ENCODE measurements around the gene SNX7. TPM values are rescaled to one million over a fixed set of nuclear protein-coding genes. Genes with fewer than 3 reads are reported as not detected.

The SNX7 gene
- total RNA-seq, 1 donor from 2014 or later = 39.9 TPM

DNA sequence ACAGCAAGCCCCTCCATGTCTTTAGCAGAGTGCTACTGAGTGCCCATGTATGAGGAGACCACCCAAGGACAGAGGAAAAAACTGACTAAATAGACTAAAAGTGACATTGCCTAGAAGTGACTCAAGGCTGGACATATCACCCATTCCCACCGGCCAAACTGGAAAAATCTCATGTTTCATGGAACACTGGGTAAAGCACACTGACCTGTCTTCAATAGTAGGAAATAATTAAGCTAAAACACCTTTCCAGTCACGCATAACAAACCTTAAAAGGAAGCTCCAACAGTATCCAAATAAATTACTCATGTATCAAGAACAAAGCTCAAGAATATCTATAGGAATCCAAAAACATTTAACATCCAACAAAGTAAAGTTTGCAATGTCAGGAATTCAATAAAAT lies 120.4 kb downstream of the SNX7 start:
- Mint-ChIP-seq H3K4me3 (ENCODE audit: unreplicated experiment) (no peak overlapping the region), H3K9me3 (ENCODE audit: unreplicated experiment) (peaks cover 12% of the 10 kb centered on the region), H3K27ac (ENCODE audit: unreplicated experiment) (no peak overlapping the region), H3K27me3 (ENCODE audit: low read depth, unreplicated experiment) (no peaks in the 10 kb centered on the region), H3K36me3 (ENCODE audit: low read depth, unreplicated experiment) (peaks cover 3% of the 10 kb centered on the region), H3K4me1 (ENCODE audit: low read depth, unreplicated experiment) (no peaks in the 10 kb centered on the region)
- no peak for TF ChIP-seq EZH2 (IDR thresholded peaks at IDR 0.05; ENCODE audit: insufficient read depth, low read length)
- TF ChIP-seq, protein P1, sequence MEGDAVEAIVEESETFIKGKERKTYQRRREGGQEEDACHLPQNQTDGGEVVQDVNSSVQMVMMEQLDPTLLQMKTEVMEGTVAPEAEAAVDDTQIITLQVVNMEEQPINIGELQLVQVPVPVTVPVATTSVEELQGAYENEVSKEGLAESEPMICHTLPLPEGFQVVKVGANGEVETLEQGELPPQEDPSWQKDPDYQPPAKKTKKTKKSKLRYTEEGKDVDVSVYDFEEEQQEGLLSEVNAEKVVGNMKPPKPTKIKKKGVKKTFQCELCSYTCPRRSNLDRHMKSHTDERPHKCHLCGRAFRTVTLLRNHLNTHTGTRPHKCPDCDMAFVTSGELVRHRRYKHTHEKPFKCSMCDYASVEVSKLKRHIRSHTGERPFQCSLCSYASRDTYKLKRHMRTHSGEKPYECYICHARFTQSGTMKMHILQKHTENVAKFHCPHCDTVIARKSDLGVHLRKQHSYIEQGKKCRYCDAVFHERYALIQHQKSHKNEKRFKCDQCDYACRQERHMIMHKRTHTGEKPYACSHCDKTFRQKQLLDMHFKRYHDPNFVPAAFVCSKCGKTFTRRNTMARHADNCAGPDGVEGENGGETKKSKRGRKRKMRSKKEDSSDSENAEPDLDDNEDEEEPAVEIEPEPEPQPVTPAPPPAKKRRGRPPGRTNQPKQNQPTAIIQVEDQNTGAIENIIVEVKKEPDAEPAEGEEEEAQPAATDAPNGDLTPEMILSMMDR (IDR thresholded peaks at IDR 0.05; ENCODE audit: insufficient read depth, low read depth, low read length) = no peak
- Histone ChIP-seq H3K27ac (ENCODE audit: low read depth, low read length) (no peak overlapping the region), H3K27me3 (ENCODE audit: insufficient read depth, low read length) (no peaks in the 10 kb centered on the region), H3K4me3 (ENCODE audit: insufficient read depth, low read depth, low read length) (no peak overlapping the region), H2AFZ (ENCODE audit: low read depth, low read length) (no peak overlapping the region), H3K79me2 (ENCODE audit: insufficient read depth, low read length) (no peaks in the 10 kb centered on the region), H3K4me2 (ENCODE audit: low read length) (no peak overlapping the region), H3K36me3 (ENCODE audit: insufficient read depth, low read length) (no peaks in the 10 kb centered on the region), H3K9ac (ENCODE audit: low read length) (no peak overlapping the region), H4K20me1 (ENCODE audit: insufficient read depth, low read length) (no peaks in the 10 kb centered on the region), H3K4me1 (ENCODE audit: insufficient read depth, low read length) (no peaks in the 10 kb centered on the region), H3K9me3 (ENCODE audit: insufficient read depth, low read depth, low read length) (peaks cover 2% of the 10 kb centered on the region)
- DNase-seq (ENCODE audit: low read depth) (no peak), FAIRE-seq (no peak)

- Mint-ChIP-seq H3K4me3 (ENCODE audit: unreplicated experiment) (no peak overlapping the region), H3K4me1 (ENCODE audit: low read depth, unreplicated experiment) (peaks cover 2% of the 10 kb centered on the region), H3K36me3 (ENCODE audit: low read depth, unreplicated experiment) (peaks cover 4% of the 10 kb centered on the region), H3K9me3 (ENCODE audit: unreplicated experiment) (peaks cover 13% of the 10 kb centered on the region), H3K27me3 (ENCODE audit: low read depth, unreplicated experiment) (no peaks in the 10 kb centered on the region), H3K27ac (ENCODE audit: unreplicated experiment) (no peak overlapping the region)
- H2AFZ ChIP-seq (ENCODE audit: low read depth, low read length) = no peak overlapping the region
- H3K9ac ChIP-seq (ENCODE audit: low read length) = no peak overlapping the region
- no peak overlapping the region for H3K4me3 ChIP-seq (ENCODE audit: insufficient read depth, low read depth, low read length)
- DNase-seq (ENCODE audit: low read depth) = no peak
- H3K4me1 ChIP-seq (ENCODE audit: insufficient read depth, low read length) = no peaks in the 10 kb centered on the region
- H3K27ac ChIP-seq (ENCODE audit: low read depth, low read length) = no peak overlapping the region
- H4K20me1 ChIP-seq (ENCODE audit: insufficient read depth, low read length) = no peaks in the 10 kb centered on the region
- no peaks in the 10 kb centered on the region for H3K27me3 ChIP-seq (ENCODE audit: insufficient read depth, low read length)
- H3K36me3 ChIP-seq (ENCODE audit: insufficient read depth, low read length) = no peaks in the 10 kb centered on the region
- FAIRE-seq = no peak
- no peaks in the 10 kb centered on the region for H3K79me2 ChIP-seq (ENCODE audit: insufficient read depth, low read length)
- TF ChIP-seq EZH2 (IDR thresholded peaks at IDR 0.05; ENCODE audit: insufficient read depth, low read length) = no peak
- TF ChIP-seq, protein P1 (IDR thresholded peaks at IDR 0.05; ENCODE audit: insufficient read depth, low read depth, low read length) = no peak
- H3K9me3 ChIP-seq (ENCODE audit: insufficient read depth, low read depth, low read length) = peaks cover 2% of the 10 kb centered on the region
- H3K4me2 ChIP-seq (ENCODE audit: low read length) = no peak overlapping the region
Measured at GRCh38 chr1:98783821-98784220, 122.3 kb downstream of the SNX7 start.

GRCh38 chr1:98791498-98791897 lies 130.0 kb downstream of the SNX7 start:
- Mint-ChIP-seq H3K36me3 (ENCODE audit: low read depth, unreplicated experiment) (peaks cover 4% of the 10 kb centered on the region), H3K4me3 (ENCODE audit: unreplicated experiment) (no peak overlapping the region), H3K9me3 (ENCODE audit: unreplicated experiment) (peaks cover 5% of the 10 kb centered on the region), H3K27ac (ENCODE audit: unreplicated experiment) (no peak overlapping the region), H3K4me1 (ENCODE audit: low read depth, unreplicated experiment) (peaks cover 2% of the 10 kb centered on the region), H3K27me3 (ENCODE audit: low read depth, unreplicated experiment) (peaks cover 2% of the 10 kb centered on the region)
- Histone ChIP-seq H3K27me3 (ENCODE audit: insufficient read depth, low read length) (no peaks in the 10 kb centered on the region), H3K4me2 (ENCODE audit: low read length) (no peak overlapping the region), H3K4me1 (ENCODE audit: insufficient read depth, low read length) (no peaks in the 10 kb centered on the region), H4K20me1 (ENCODE audit: insufficient read depth, low read length) (no peaks in the 10 kb centered on the region), H3K36me3 (ENCODE audit: insufficient read depth, low read length) (no peaks in the 10 kb centered on the region), H3K27ac (ENCODE audit: low read depth, low read length) (no peak overlapping the region), H3K79me2 (ENCODE audit: insufficient read depth, low read length) (no peaks in the 10 kb centered on the region), H3K9ac (ENCODE audit: low read length) (no peak overlapping the region), H3K4me3 (ENCODE audit: insufficient read depth, low read depth, low read length) (no peak overlapping the region), H2AFZ (ENCODE audit: low read depth, low read length) (no peak overlapping the region), H3K9me3 (ENCODE audit: insufficient read depth, low read depth, low read length) (no peaks in the 10 kb centered on the region)
- TF ChIP-seq EZH2 (IDR thresholded peaks at IDR 0.05; ENCODE audit: insufficient read depth, low read length) = no peak
- TF ChIP-seq, protein P1 (IDR thresholded peaks at IDR 0.05; ENCODE audit: insufficient read depth, low read depth, low read length) = no peak
- DNase-seq (ENCODE audit: low read depth) = no peak
- FAIRE-seq = no peak
